Omental fat pad (tissue), 4 donors: ENCODE results near the gene ADD3. TPM values are rescaled to one million over a fixed set of nuclear protein-coding genes. Genes with fewer than 3 reads are reported as not detected.

Experiments
- ATAC-seq: fragments of 150-250 bp; one replicate; pipeline ENCODE4 v1.9.1; 2016; ENCODE audit warnings: mild to moderate bottlenecking, moderate library complexity; ENCODE audit not compliant: low FRiP score
- DNase-seq: peaks from one replicate; pipeline ENCODE4 v3.0.0-alpha.2; 2019; ENCODE audit warnings: low spot score
- CTCF ChIP-seq, 3 donors: fragments of 450-650 bp; IDR thresholded peaks; one replicate each; pipeline ENCODE4 v1.5.1; 2016 to 2017; ENCODE audit warnings: antibody characterized with exemption in 3 of 3, mild to moderate bottlenecking in 3 of 3, moderate library complexity in 2 of 3
- total RNA-seq, 4 donors: library from RNA; depleted of rRNA; stranded (reverse); fragments of >200 nt; gene quantifications; one replicate each; pipeline ENCODE4 v1.1.0, GENCODE V29; 2016

ADD3 gene
- total RNA-seq, 4 donors from 2014 or later: 85.4 to 647 (median 252) TPM

- no peak for DNase-seq
- no peak for TF ChIP-seq CTCF (IDR thresholded peaks at IDR 0.05)
- ATAC-seq: no peak
These were observed 157.5 kb downstream of the ADD3 start for GRCh38 chr10:110165239-110165638.

DNA sequence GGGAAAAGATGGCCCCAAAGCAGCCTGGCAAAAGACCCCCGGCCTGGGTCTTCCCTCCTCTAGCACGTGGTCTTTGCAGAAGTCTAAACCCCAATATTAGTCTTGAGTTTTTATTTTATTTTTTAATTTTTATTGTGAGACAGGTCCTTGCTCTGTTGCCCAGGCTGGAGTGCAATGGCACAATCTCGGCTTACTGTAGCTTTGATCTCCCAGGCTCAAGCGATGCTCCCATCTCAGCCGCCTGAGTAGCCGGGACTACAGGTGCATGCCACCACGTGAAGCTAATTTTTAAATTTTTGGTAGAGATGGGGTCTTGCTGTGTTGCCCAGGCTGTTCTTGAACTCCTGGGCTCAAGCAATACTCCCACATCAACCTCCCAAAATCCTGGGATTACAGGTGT, 159.4 kb downstream of the ADD3 start:
- TF ChIP-seq CTCF (IDR thresholded peaks at IDR 0.05): no peak
- ATAC-seq (no peak), DNase-seq (no peak)

DNA sequence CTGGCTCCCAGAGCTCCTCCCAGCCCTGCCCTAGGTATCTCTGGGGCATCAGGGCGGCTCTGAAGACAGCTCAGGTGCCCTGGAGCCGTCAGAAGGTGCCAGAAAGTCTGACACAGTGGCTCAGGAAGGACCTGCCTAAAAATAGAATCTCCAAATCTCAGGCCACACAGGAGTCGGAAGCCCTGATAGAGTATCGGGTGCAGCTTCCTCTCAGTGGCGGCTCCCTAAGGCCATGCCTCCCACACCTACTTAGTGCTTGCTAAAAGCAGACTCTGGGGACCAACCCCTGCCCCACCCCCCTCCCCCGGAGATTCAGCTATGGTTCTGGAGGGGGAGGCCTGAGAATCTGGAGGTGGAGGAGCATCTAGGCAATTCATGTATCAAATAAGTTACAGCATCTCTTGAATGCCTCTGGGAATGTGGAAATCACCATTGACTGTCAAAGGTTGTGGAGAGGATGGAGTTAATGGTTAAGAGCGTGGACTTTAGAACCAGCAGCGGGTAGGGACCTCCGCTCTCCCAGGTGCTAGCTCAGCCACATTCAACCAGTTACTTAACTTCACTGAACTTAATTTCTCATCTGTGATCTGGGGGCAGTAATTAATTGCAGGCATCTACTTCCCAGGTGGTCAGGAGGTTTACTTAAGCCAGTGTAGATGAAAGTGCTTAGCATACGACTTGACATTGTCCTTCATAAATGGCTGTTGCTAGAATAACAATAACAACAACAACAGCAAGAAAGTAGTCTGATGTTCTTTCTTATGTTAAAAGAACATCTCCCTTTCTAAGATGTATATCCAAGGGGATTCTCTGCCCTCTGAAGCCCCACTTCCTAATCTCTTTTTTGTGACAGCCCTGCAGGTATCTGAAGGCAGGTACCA, 161.1 kb downstream of the ADD3 start:
- no peak for ATAC-seq
- no peak for DNase-seq
- TF ChIP-seq CTCF (IDR thresholded peaks at IDR 0.05): no peak

- ATAC-seq: no peak
- no peak for DNase-seq
- no peak for TF ChIP-seq CTCF (IDR thresholded peaks at IDR 0.05)
These were observed 161.8 kb downstream of the ADD3 start for GRCh38 chr10:110169586-110169985.

DNA sequence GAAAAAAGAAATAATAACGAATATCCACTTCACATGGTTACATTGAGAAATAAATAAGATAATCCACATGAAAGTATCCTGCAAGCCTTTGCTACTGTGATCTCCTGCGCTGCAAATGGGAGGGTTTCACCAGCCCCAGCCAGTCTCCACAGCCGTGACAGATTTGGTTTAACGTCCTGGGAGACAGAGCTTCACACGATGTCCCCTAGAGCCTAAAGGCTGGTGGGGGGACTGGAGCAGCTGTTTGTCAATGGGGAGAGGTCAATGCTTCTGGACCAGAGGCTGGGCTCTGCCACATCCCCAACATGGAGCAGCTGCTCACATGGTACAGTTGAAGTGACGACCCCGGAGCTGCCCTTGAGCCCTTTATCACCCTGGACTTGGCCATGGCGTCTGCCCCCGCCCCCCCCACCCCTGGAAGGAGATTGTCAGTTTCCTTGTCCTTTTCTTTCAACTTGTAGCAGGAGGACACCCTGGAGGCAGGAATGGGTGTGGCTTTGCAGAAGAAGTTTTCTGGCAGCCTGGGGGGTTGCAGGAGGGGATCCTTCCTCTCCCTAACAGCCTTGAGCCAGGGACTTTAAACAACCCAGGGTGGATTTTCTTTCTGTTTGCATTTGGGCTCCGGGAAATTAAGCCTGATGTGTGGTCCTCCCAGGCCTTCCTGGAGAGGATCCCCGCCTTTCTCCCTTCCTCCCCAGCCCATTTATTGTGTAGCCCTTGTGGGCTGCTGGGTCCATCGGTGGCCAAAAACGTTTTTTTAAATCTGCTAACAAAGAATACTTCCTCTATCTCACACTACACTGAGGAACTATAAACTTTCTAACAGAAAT, 162.6 kb downstream of the ADD3 start:
- DNase-seq (no peak), ATAC-seq (no peak)
- no peak for TF ChIP-seq CTCF (IDR thresholded peaks at IDR 0.05)

GRCh38 chr10:110171032-110171431, 163.2 kb downstream of the ADD3 start:
- TF ChIP-seq CTCF (IDR thresholded peaks at IDR 0.05): no peak

More at GRCh38 chr10:110171032-110171431, 163.2 kb downstream of the ADD3 start:
- DNase-seq (no peak), ATAC-seq (no peak)
